ENCODE data around the gene SAFB2.

DNA sequence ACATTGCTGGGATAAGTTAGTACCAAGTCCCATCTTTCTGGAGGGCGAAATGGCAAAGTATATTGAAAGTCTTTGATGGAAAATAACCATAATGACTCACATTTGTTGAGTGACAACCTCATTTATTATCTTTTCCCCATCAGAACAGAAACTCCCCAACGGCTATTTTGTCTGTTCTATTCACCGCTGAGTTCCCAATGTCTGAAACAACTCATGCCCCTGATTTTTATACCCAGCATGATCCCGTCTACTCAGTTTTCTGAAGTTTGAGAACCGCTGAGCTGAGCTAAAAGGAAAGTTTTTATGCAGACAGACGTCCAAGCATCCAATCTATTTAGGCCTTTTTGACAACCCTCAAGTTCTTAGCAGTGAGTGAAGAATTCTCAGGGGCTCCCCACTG lies 47.0 kb downstream of the SAFB2 start:
- no peak for TF ChIP-seq CTCF (conservative IDR thresholded peaks at IDR 0.05)
- no peak for TF ChIP-seq ZFX (IDR thresholded peaks at IDR 0.05)

Measured in C4-2B (cell line).